ENCODE measurements around the gene EPHA10. TPM values are rescaled to one million over a fixed set of nuclear protein-coding genes. Genes with fewer than 3 reads are reported as not detected.

Gene EPHA10
- total RNA-seq, 4 donors from 2014 or later = 54.5 to 94.3 (median 77.6) TPM

DNA sequence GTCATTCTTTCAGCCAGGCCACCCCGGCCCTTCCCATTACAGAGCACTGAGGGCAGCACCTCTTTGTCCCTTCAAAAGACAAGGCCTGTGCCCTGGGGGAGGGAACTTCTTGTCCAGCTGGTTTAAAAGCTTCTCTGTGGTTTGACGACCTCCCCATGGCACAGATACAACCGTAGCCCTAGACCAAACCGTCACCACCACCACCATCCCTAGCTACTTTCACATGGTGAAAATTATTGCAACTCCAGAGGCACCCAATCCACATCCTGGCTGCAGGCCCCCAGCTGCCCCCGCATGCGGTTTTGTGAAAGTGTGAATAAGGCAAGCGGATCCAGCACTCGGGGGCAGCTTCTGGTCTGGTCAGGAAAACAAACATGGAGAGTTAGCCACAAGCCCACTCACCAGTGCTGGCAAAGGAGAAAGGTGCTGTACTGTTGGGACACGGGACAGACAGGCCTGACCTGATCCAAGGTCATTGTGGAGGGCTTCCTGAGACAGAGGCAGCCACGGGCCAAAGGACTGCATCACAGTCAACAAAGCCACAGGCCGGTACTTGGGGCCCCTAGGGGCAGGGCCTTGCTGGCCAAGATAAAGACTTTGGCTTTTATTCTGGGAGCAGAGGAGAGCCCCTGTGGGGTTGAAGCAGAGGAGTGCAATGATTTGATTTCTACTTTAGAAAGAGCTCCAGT, 41.4 kb downstream of the EPHA10 start:
- in situ Hi-C loops (cut with MboI; ENCODE audit: low pct_ligation_motif_present in 1 of 4, low pct_unique_long_range_greater_than_20kb in 1 of 4, low sequenced_read_pairs in 3 of 4) = no loop called here
- 61 to 82% methylated on average over 5 to 11 of the region's 11 CpGs for WGBS, 2 donors (ENCODE audit: low coverage in 1 of 2)
- no peak overlapping the region for H3K27ac ChIP-seq
- no peak overlapping the region for H3K4me3 ChIP-seq
- intact Hi-C loops (cut with DNase I; ENCODE audit: low total_unique reads) = no loop called here
- H3K4me1 ChIP-seq = no peaks in the 10 kb centered on the region
- no peaks in the 10 kb centered on the region for H3K27me3 ChIP-seq
- no peaks in the 10 kb centered on the region for H3K9me3 ChIP-seq
- no peak for DNase-seq
- H3K36me3 ChIP-seq = no peaks in the 10 kb centered on the region
- no peak for TF ChIP-seq POLR2AphosphoS5 (IDR thresholded peaks at IDR 0.05)
- no peak for TF ChIP-seq POLR2A (IDR thresholded peaks at IDR 0.05)
- no peak for TF ChIP-seq CTCF (IDR thresholded peaks at IDR 0.05)
- no peak for TF ChIP-seq EP300 (IDR thresholded peaks at IDR 0.05; ENCODE audit: low read depth)

- Histone ChIP-seq H3K27me3 (no peaks in the 10 kb centered on the region), H3K9me3 (no peaks in the 10 kb centered on the region), H3K36me3 (no peaks in the 10 kb centered on the region), H3K4me3 (no peak overlapping the region), H3K4me1 (no peaks in the 10 kb centered on the region), H3K27ac (no peak overlapping the region)
- 89% methylated on average over 6 of the region's 6 CpGs; no CpG with 5 or more reads in 1 of the 2 donors for WGBS, 2 donors (ENCODE audit: low coverage in 1 of 2)
- DNase-seq = no peak
- in situ Hi-C loops (cut with MboI; ENCODE audit: low pct_ligation_motif_present in 1 of 4, low pct_unique_long_range_greater_than_20kb in 1 of 4, low sequenced_read_pairs in 3 of 4) (no loop called here), intact Hi-C loops (cut with DNase I; ENCODE audit: low total_unique reads) (no loop called here)
- TF ChIP-seq EP300 (IDR thresholded peaks at IDR 0.05; ENCODE audit: low read depth) (no peak), POLR2A (IDR thresholded peaks at IDR 0.05) (no peak), POLR2AphosphoS5 (IDR thresholded peaks at IDR 0.05) (no peak), CTCF (IDR thresholded peaks at IDR 0.05) (no peak)
Measured at GRCh38 chr1:37723072-37723389, 41.9 kb downstream of the EPHA10 start.

DNA sequence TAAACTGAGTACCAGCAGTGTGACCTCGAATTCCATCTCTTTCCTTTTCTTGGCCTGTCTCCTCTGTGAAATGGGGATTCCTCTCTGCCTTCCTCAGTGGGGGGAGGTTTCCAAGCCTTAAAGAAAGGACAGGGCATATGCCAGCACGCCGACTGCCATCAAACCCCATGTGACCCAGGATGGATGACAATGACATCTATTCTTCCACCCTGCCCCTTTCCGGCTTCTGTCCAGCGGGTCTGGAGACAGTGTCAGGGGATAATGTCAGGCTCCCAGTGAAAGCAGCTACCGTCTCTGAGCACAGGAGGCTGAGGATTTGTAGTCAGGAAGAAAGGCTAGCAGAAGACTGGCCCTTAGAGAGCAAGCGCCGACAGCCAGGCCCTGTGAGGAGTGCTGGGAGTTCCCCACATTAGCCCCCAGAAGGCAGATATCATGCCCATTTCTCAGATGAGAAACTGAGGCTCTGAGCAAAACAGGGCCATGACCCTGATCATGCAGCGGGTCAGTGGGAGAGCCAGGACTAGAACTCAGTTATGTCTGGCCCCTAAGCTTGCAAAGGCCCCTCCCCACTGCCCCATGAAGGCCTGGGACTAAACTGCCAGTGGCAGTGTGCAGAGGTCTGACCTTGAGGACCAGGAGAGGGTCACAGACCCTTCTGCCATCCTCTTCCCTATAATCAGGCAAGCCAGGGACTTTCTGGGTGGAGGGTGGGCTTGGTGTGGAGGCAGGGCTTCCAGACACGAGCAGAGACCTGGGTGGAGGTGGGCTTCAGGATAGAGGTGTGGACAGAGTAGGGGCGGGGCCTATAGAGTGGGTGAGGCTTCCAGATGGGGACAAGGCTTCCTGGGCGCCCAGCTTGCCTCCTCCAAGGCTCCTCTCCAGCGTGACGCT, 42.5 kb downstream of the EPHA10 start:
- WGBS, 2 donors (ENCODE audit: low coverage in 1 of 2) = 71 to 77% methylated on average over 1 to 14 of the region's 14 CpGs
- no peaks in the 10 kb centered on the region for H3K36me3 ChIP-seq
- no peak overlapping the region for H3K4me3 ChIP-seq
- no peaks in the 10 kb centered on the region for H3K27me3 ChIP-seq
- no peak for DNase-seq
- in situ Hi-C loops (cut with MboI; ENCODE audit: low pct_ligation_motif_present in 1 of 4, low pct_unique_long_range_greater_than_20kb in 1 of 4, low sequenced_read_pairs in 3 of 4) (no loop called here), intact Hi-C loops (cut with DNase I; ENCODE audit: low total_unique reads) (no loop called here)
- H3K4me1 ChIP-seq = no peaks in the 10 kb centered on the region
- no peaks in the 10 kb centered on the region for H3K9me3 ChIP-seq
- TF ChIP-seq EP300 (IDR thresholded peaks at IDR 0.05; ENCODE audit: low read depth) (no peak), POLR2AphosphoS5 (IDR thresholded peaks at IDR 0.05) (no peak), CTCF (IDR thresholded peaks at IDR 0.05) (no peak), POLR2A (IDR thresholded peaks at IDR 0.05) (no peak)
- H3K27ac ChIP-seq = no peak overlapping the region

DNA sequence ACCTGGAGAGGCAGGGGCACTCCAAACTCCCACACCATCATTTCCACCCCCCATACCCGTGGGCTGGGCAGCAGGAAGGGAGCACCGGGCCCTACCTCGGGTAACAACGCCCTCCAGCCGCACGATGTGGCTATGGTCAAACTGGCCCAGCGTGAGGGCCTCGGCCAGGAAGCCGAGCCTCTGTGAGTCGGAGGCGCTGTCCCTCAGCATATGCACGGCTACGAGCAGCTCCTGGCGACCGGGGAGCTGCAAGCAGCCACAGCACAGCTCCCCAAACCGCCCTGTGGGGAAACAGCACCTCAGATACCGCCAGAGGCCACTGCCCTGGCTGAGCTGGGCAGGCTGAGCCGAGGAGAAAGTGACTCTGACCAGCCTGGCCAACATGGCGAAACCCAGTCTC, 43.4 kb downstream of the EPHA10 start:
- Histone ChIP-seq H3K9me3 (no peaks in the 10 kb centered on the region), H3K4me1 (no peaks in the 10 kb centered on the region), H3K4me3 (no peak overlapping the region), H3K36me3 (no peaks in the 10 kb centered on the region), H3K27ac (no peak overlapping the region), H3K27me3 (no peaks in the 10 kb centered on the region)
- DNase-seq = no peak
- no peak for TF ChIP-seq POLR2AphosphoS5 (IDR thresholded peaks at IDR 0.05)
- no peak for TF ChIP-seq POLR2A (IDR thresholded peaks at IDR 0.05)
- no peak for TF ChIP-seq CTCF (IDR thresholded peaks at IDR 0.05)
- TF ChIP-seq EP300 (IDR thresholded peaks at IDR 0.05; ENCODE audit: low read depth) = no peak
- WGBS, 2 donors (ENCODE audit: low coverage in 1 of 2) = 33 to 69% methylated on average over 1 to 15 of the region's 19 CpGs
- in situ Hi-C loops (cut with MboI; ENCODE audit: low pct_ligation_motif_present in 1 of 4, low pct_unique_long_range_greater_than_20kb in 1 of 4, low sequenced_read_pairs in 3 of 4) = no loop called here
- intact Hi-C loops (cut with DNase I; ENCODE audit: low total_unique reads) = no loop called here
